ENCODE results near the gene LRRC37B.
"Not testable (repeated sequence)": the region's sequence is repeated elsewhere in the genome, so short reads cannot be mapped to it uniquely, and the experiment has no call there.

Gene LRRC37B

GRCh38 chr17:32006957-32007462 lies at the start of gene LRRC37B:
Gene LRRC37B (plus strand): TSS chr17:32007383. CDS start chr17:32021393, 14,010 bp downstream.
- peak; percentile 93 for DNase-seq

- DNase-seq = not testable (repeated sequence)
These were observed 43.1 kb upstream of the LRRC37B start for GRCh38 chr17:31964131-31964530.

GRCh38 chr17:31967648-31968047 lies 39.5 kb upstream of the LRRC37B start:
- DNase-seq = no peak

GRCh38 chr17:31970416-31970815 lies 36.8 kb upstream of the LRRC37B start:
- DNase-seq = not testable (repeated sequence)

- DNase-seq = not testable (repeated sequence)
These were observed 32.7 kb upstream of the LRRC37B start for GRCh38 chr17:31974269-31975071.

GRCh38 chr17:31975391-31975790 lies 31.8 kb upstream of the LRRC37B start:
- not testable (repeated sequence) for DNase-seq

- not testable (repeated sequence) for DNase-seq
These were observed 15.4 kb upstream of the LRRC37B start for GRCh38 chr17:31991821-31992220.

- no peak for DNase-seq
These were observed 10.2 kb upstream of the LRRC37B start for GRCh38 chr17:31997005-31997404.

GRCh38 chr17:32007463-32008298 lies 498 bp downstream of the LRRC37B start:
- peak; percentile 44 for DNase-seq

- no peak for DNase-seq
These were observed 2.0 kb downstream of the LRRC37B start for GRCh38 chr17:32009262-32009542.

GRCh38 chr17:32010114-32010513 lies 2.9 kb downstream of the LRRC37B start:
- no peak for DNase-seq

- DNase-seq = no peak
These were observed 8.2 kb downstream of the LRRC37B start for GRCh38 chr17:32015245-32016013.

GRCh38 chr17:32016231-32016630 lies 9.0 kb downstream of the LRRC37B start:
- DNase-seq = no peak

- no peak for DNase-seq
These were observed 12.0 kb downstream of the LRRC37B start for GRCh38 chr17:32019228-32019627.

GRCh38 chr17:32020943-32021614 lies 13.9 kb downstream of the LRRC37B start:
- peak; percentile 51 for DNase-seq

- DNase-seq = no peak
These were observed 14.4 kb downstream of the LRRC37B start for GRCh38 chr17:32021615-32021955.

GRCh38 chr17:32022554-32022953 lies 15.4 kb downstream of the LRRC37B start:
- DNase-seq = not testable (repeated sequence)

- not testable (repeated sequence) for DNase-seq
These were observed 20.1 kb downstream of the LRRC37B start for GRCh38 chr17:32027271-32027670.

GRCh38 chr17:32033223-32033622 lies 26.0 kb downstream of the LRRC37B start:
- DNase-seq = no peak

- DNase-seq = not testable (repeated sequence)
These were observed 26.6 kb downstream of the LRRC37B start for GRCh38 chr17:32033812-32034211.

GRCh38 chr17:32040246-32040645 lies 33.1 kb downstream of the LRRC37B start:
- DNase-seq = not testable (repeated sequence)

- not testable (repeated sequence) for DNase-seq
These were observed 34.2 kb downstream of the LRRC37B start for GRCh38 chr17:32041306-32041875.

Data from midbrain (tissue), 1 donor.